Skin of body (tissue), 2 donors: ENCODE measurements around the gene PIWIL4. TPM values are rescaled to one million over a fixed set of nuclear protein-coding genes. Genes with fewer than 3 reads are reported as not detected.
A peak's percentile ranks its signal among the peaks of the same experiment; 100 is the strongest.
"Not testable (repeated sequence)": the region's sequence is repeated elsewhere in the genome, so short reads cannot be mapped to it uniquely, and the experiment has no call there.

ENCODE experiments used
- DNase-seq: peaks from one replicate; lab custom pipeline; 2025; lab: John Stamatoyannopoulos, UW
- total RNA-seq: library from RNA; depleted of rRNA; stranded (reverse); fragments of >200 nt; gene quantifications from one replicate; pipeline ENCODE4 v1.2.3, GENCODE V29; 2014

PIWIL4 gene
- total RNA-seq, 1 donor from 2014 or later = 6.2 TPM

GRCh38 chr11:94546886-94547285 is 20.3 kb upstream of the PIWIL4 start:
- no peak for DNase-seq

GRCh38 chr11:94549146-94549545 is 18.0 kb upstream of the PIWIL4 start:
- DNase-seq = no peak

GRCh38 chr11:94550513-94550912 is 16.7 kb upstream of the PIWIL4 start:
- no peak for DNase-seq

GRCh38 chr11:94553938-94554337 is 13.2 kb upstream of the PIWIL4 start:
- no peak for DNase-seq

GRCh38 chr11:94555752-94556329 is 11.3 kb upstream of the PIWIL4 start:
- DNase-seq = not testable (repeated sequence)

GRCh38 chr11:94557421-94557820 is 9.7 kb upstream of the PIWIL4 start:
- no peak for DNase-seq

GRCh38 chr11:94557992-94558391 is 9.2 kb upstream of the PIWIL4 start:
- DNase-seq = no peak

GRCh38 chr11:94558468-94558867 is 8.7 kb upstream of the PIWIL4 start:
- DNase-seq = no peak

GRCh38 chr11:94558932-94559331 is 8.2 kb upstream of the PIWIL4 start:
- DNase-seq = no peak

GRCh38 chr11:94559361-94559760 is 7.8 kb upstream of the PIWIL4 start:
- no peak for DNase-seq

GRCh38 chr11:94560834-94561233 is 6.3 kb upstream of the PIWIL4 start:
- no peak for DNase-seq

- peak; percentile 31 for DNase-seq
Observed at GRCh38 chr11:94563176-94563847, 3.9 kb upstream of the PIWIL4 start.

GRCh38 chr11:94563848-94564467 is 3.2 kb upstream of the PIWIL4 start:
- no peak for DNase-seq

GRCh38 chr11:94568200-94568599 is 1.0 kb downstream of the PIWIL4 start:
- DNase-seq = no peak

- no peak for DNase-seq
Observed at GRCh38 chr11:94568717-94569116, 1.5 kb downstream of the PIWIL4 start.

- not testable (repeated sequence) for DNase-seq
Observed at GRCh38 chr11:94572975-94573374, 5.8 kb downstream of the PIWIL4 start.

- DNase-seq = no peak
Observed at GRCh38 chr11:94574193-94574961, 7.2 kb downstream of the PIWIL4 start.

GRCh38 chr11:94576306-94576705 is 9.1 kb downstream of the PIWIL4 start:
- peak; percentile 16 for DNase-seq

- DNase-seq = no peak
Observed at GRCh38 chr11:94577841-94578240, 10.7 kb downstream of the PIWIL4 start.

- no peak for DNase-seq
Observed at GRCh38 chr11:94581926-94582325, 14.8 kb downstream of the PIWIL4 start.

GRCh38 chr11:94583213-94583865 is 16.2 kb downstream of the PIWIL4 start:
- no peak for DNase-seq
